Fibroblast of lung (primary cell): ENCODE results near the gene MYRF. TPM values are rescaled to one million over a fixed set of nuclear protein-coding genes. Genes with fewer than 3 reads are reported as not detected.

Experiments used
- DNase-seq, 2 donors: peaks; one replicate each; pipeline versions ENCODE4 v3.0.0 to v3.0.0-alpha.2; 2010; ENCODE audit warnings: low read depth in 2 of 2
- H2AFZ ChIP-seq: 2 replicates; pipeline ENCODE4 v1.5.1; 2012; ENCODE audit warnings: low read length, control low read depth, inconsistent platforms
- H3K27ac ChIP-seq: 2 replicates; pipeline ENCODE4 v1.5.1; 2011; ENCODE audit warnings: low read length, control low read depth; ENCODE audit not compliant: insufficient read depth
- H3K27me3 ChIP-seq: 2 replicates; pipeline ENCODE4 v1.5.1; 2011; ENCODE audit warnings: mild to moderate bottlenecking, low read length; ENCODE audit not compliant: control insufficient read depth, insufficient read depth
- H3K36me3 ChIP-seq: 2 replicates; pipeline ENCODE4 v1.5.1; 2011; ENCODE audit warnings: low read length; ENCODE audit not compliant: control insufficient read depth, insufficient read depth
- H3K4me1 ChIP-seq: 2 replicates; pipeline ENCODE4 v1.5.1; 2011; ENCODE audit warnings: low read length; ENCODE audit not compliant: control insufficient read depth, insufficient read depth; ENCODE audit errors: extremely low read depth
- H3K4me2 ChIP-seq: 2 replicates; pipeline ENCODE4 v1.5.1; 2011; ENCODE audit warnings: low read length, control low read depth; ENCODE audit not compliant: insufficient read depth; ENCODE audit errors: extremely low read depth
- H3K4me3 ChIP-seq, 4 experiments: fragments of 200-600 bp in 1 of 4; sonication (generic) in 1 of 4; replicated peaks in 1 of 4; 2 replicates each; pipeline ENCODE4 v1.5.1; 2011 to 2016; ENCODE audit warnings: low read length in 4 of 4, low read depth in 3 of 4, mild to moderate bottlenecking in 3 of 4, control low read depth in 2 of 4, inconsistent platforms in 1 of 4, mixed read lengths in 1 of 4; ENCODE audit not compliant: insufficient read depth in 1 of 4; ENCODE audit errors: control extremely low read depth in 1 of 4
- H3K79me2 ChIP-seq: 2 replicates; pipeline ENCODE4 v1.5.1; 2012; ENCODE audit warnings: mild to moderate bottlenecking, low read length, inconsistent platforms; ENCODE audit not compliant: control insufficient read depth, insufficient read depth
- H3K9ac ChIP-seq: 2 replicates; pipeline ENCODE4 v1.5.1; 2011; ENCODE audit warnings: mild to moderate bottlenecking, low read length, control low read depth; ENCODE audit not compliant: insufficient read depth
- H3K9me3 ChIP-seq: 2 replicates; pipeline ENCODE4 v1.5.1; 2012; ENCODE audit warnings: low read depth, low read length; ENCODE audit not compliant: control insufficient read depth, insufficient read depth
- H4K20me1 ChIP-seq: 2 replicates; pipeline ENCODE4 v1.5.1; 2011; ENCODE audit warnings: low read length; ENCODE audit not compliant: control insufficient read depth, insufficient read depth; ENCODE audit errors: extremely low read depth
- EZH2 ChIP-seq: IDR thresholded peaks from 2 replicates; pipeline ENCODE4 v1.5.1; 2012; ENCODE audit warnings: low read length, control low read depth, mild to moderate bottlenecking; ENCODE audit errors: missing control alignments
- polyA plus RNA-seq, 2 donors: library from polyadenylated mRNA; depleted of rRNA in 1 of 2; stranded (reverse) in 1 of 2; unstranded in 1 of 2; fragments of >200 nt; gene quantifications; 2 replicates each; pipeline ENCODE4 v1.2.1, GENCODE V29; 2011 to 2012; ENCODE audit warnings: missing spikeins in 1 of 2
- total RNA-seq: library from RNA; depleted of rRNA; stranded (reverse); fragments of >200 nt; gene quantifications from 2 replicates; pipeline ENCODE4 v1.2.1, GENCODE V29; 2014
- TF ChIP-seq, protein P1 (sequence below), 2 donors: IDR thresholded peaks in 1 of 2; conservative IDR thresholded peaks in 1 of 2; 1 replicate in 1 of 2; 2 replicates in 1 of 2; pipeline ENCODE4 v1.5.1; 2011 to 2012; ENCODE audit warnings: low read length in 2 of 2, control low read depth in 1 of 2, inconsistent platforms in 1 of 2, low read depth in 1 of 2, mild to moderate bottlenecking in 1 of 2

Gene MYRF
- total and polyA plus RNA-seq, 2 donors (not counting 1 experiment from before 2014, with no cell fraction given): 0.10 to 0.17 TPM

DNA sequence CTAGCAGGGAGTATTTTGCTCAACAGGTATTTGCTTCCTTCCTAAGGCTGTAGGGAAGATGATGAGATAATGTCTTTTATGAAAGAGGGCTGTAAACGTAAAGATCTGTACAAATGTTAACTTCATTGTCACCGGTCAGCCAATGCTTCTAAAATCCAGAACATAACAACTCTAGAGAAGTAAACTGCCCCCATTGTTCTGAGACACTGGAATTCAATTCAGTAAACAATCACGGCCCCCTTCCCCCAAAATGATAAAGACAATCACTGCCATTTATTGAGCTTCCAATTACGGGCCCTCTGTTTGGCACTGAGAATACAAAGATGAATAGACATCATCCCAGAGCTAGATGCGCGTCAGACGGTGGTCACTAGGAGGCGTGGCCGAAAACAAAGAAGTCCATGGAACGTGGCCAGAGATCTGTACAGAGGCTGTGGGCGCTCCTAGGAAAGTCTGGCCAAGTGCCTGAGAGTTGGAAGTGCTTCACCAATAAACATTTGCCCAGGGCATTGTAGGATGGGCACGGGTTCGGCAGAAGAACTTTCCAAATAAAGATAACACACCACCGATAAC is 39.4 kb downstream of the MYRF start:
- H3K9me3 ChIP-seq: no peaks in the 10 kb centered on the region
- no peaks in the 10 kb centered on the region for H3K27me3 ChIP-seq
- DNase-seq: peak; percentile 91 to 92
- H3K4me2 ChIP-seq: peak overlapping the region; percentile 84
- peaks cover 2% of the 10 kb centered on the region for H3K4me1 ChIP-seq
- H3K79me2 ChIP-seq: peaks cover 58% of the 10 kb centered on the region
- H3K4me3 ChIP-seq: peak overlapping the region; percentile 78 to 100 (median 94)
- peak overlapping the region; percentile 58 for H2AFZ ChIP-seq
- no peaks in the 10 kb centered on the region for H4K20me1 ChIP-seq
- peak overlapping the region; percentile 98 for H3K9ac ChIP-seq
- H3K27ac ChIP-seq: peak overlapping the region; percentile 100
- peaks cover 17% of the 10 kb centered on the region for H3K36me3 ChIP-seq
- TF ChIP-seq EZH2: no peak
- TF ChIP-seq, protein P1, sequence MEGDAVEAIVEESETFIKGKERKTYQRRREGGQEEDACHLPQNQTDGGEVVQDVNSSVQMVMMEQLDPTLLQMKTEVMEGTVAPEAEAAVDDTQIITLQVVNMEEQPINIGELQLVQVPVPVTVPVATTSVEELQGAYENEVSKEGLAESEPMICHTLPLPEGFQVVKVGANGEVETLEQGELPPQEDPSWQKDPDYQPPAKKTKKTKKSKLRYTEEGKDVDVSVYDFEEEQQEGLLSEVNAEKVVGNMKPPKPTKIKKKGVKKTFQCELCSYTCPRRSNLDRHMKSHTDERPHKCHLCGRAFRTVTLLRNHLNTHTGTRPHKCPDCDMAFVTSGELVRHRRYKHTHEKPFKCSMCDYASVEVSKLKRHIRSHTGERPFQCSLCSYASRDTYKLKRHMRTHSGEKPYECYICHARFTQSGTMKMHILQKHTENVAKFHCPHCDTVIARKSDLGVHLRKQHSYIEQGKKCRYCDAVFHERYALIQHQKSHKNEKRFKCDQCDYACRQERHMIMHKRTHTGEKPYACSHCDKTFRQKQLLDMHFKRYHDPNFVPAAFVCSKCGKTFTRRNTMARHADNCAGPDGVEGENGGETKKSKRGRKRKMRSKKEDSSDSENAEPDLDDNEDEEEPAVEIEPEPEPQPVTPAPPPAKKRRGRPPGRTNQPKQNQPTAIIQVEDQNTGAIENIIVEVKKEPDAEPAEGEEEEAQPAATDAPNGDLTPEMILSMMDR (conservative IDR thresholded peaks at IDR 0.05 in 1 of 2, IDR thresholded peaks at IDR 0.05 in 1 of 2; ENCODE audit: low read depth in 1 of 2, low read length in 2 of 2): peak in 1 of 2 donors; percentile 7

DNA sequence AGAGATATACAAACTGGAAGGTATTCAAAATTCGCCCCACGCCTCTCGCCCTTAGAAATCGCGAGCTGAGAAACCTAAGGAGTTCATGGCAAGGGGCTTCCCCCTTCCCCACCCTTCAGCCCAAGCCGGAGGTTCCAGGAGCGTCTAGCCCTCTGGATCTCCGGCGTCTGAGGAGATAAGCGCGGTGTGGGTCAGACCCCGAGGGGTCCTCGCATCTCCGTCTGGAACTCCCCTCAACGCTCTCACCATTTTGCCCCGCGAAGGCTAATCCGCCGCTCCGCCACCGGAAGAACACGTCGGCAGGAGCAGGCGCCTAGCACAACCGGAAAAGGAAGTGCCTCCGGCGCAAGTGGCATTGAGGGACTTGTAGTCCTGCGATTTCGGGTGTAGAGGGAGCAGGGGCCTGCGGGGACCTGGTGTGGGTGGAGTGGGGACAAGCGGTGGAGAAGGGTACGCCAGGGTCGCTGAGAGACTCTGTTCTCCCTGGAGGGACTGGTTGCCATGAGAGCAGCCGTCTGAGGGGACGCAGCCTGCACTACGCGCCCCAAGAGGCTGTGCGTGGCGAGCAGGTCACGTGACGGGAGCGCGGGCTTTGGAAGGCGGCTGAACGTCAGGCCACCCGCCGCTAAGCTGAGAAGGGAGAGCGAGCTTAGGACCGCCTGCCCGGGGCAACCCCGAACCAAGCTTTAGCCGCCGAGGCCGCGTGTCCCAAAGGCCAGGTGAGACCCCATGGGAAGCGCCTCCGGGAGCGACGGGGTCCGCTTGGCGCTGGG is 40.1 kb downstream of the MYRF start, which contains the start of the genes FEN1 and TMEM258:
Gene FEN1 (plus strand): TSS at position 602 of the 773 bp plus-strand sequence. CDS start 2,451 bp downstream, outside the sequence.
Gene TMEM258 (minus strand): TSS at position 290 of the 773 bp plus-strand sequence. CDS start 41 bp downstream, at position 249.
- Histone ChIP-seq H3K27ac (peak within 1 kb of the TSS; percentile 100), H3K36me3 (peaks cover 15% of the 10 kb centered on the region), H2AFZ (peak within 1 kb of the TSS; percentile 98), H3K4me2 (peak within 1 kb of the TSS; percentile 84), H3K79me2 (peaks cover 60% of the 10 kb centered on the region), H3K9ac (peak within 1 kb of the TSS; percentile 98), H4K20me1 (no peaks in the 10 kb centered on the region), H3K4me1 (peaks cover 3% of the 10 kb centered on the region), H3K27me3 (no peaks in the 10 kb centered on the region), H3K4me3 (peak within 1 kb of the TSS; percentile 78 to 100 (median 94)), H3K9me3 (no peaks in the 10 kb centered on the region)
- TF ChIP-seq, protein P1 (conservative IDR thresholded peaks at IDR 0.05 in 1 of 2, IDR thresholded peaks at IDR 0.05 in 1 of 2; ENCODE audit: low read depth in 1 of 2, low read length in 2 of 2): no peak
- TF ChIP-seq EZH2: no peak
- peak; percentile 95 for DNase-seq
